ENCODE measurements around the gene AADACL2.
"Not testable (repeated sequence)": the region's sequence is repeated elsewhere in the genome, so short reads cannot be mapped to it uniquely, and the experiment has no call there.

Gene AADACL2, protein sequence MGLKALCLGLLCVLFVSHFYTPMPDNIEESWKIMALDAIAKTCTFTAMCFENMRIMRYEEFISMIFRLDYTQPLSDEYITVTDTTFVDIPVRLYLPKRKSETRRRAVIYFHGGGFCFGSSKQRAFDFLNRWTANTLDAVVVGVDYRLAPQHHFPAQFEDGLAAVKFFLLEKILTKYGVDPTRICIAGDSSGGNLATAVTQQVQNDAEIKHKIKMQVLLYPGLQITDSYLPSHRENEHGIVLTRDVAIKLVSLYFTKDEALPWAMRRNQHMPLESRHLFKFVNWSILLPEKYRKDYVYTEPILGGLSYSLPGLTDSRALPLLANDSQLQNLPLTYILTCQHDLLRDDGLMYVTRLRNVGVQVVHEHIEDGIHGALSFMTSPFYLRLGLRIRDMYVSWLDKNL

DNA sequence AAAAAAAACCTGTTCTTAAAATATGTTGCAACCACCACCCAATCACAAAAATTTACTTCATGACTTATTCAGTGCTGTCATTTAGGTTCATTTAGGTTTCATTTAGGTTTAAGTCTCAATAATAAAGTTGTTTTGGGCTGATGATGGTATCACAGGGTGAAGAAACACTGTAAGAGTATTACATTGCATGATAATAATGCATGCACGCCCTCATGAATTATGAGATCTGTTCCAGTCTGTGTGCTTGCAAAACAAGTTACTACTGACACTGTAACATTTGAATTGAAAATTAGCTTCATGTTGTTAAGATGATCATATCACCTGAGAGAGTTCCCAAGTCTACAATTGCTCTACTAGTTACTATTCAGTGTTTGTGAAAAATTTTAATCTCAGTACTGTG lies at the start of gene AADACL2:
Gene AADACL2, plus strand, starts transcription at position 315 of the 400 bp plus-strand sequence. CDS start 109 bp downstream, outside the sequence.
- no peak for DNase-seq (ENCODE audit: low spot score)

GRCh38 chr3:151684094-151684493 lies 49.6 kb upstream of the AADACL2 start:
- DNase-seq (ENCODE audit: low spot score), result no peak

DNA sequence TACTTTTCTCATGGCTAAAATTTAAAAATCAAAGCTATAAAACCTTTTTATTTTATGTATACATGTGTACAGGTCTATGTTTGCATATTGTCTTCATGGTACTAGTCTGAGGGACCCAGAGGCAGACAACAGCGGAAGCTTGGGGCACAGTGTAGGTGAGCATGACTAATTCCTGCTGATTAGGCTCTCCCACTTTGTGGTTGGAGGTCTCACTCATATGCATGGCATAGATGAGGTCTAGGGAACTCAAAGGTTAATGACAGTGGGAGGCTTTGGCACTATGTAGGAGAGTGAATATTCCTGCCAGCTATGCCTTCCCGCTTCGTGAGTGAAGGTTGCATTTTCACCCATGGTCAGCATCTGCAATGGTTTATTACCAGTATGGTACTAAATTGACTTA lies 47.5 kb upstream of the AADACL2 start:
- no peak for DNase-seq (ENCODE audit: low spot score)

DNA sequence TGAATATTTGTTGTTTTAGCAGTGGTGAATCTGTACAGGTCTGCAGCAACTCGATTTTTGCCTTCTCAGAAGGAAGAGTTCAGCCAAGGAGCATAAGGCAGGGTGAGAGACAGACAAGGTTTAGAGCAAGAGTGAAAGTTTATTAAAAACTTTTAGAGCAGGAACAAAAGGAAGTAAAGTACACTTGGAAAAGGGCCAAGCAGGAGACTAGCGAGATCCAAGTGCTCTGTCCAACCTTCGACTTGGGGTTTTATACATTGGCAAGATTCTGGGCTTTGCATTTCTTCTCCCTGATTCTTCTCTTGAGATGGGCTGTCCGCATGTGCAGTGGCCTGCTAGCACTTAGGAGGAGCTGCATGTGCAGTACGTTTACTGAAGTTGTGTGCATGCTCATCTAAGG lies 46.7 kb upstream of the AADACL2 start:
- DNase-seq (ENCODE audit: low spot score), result no peak

DNA sequence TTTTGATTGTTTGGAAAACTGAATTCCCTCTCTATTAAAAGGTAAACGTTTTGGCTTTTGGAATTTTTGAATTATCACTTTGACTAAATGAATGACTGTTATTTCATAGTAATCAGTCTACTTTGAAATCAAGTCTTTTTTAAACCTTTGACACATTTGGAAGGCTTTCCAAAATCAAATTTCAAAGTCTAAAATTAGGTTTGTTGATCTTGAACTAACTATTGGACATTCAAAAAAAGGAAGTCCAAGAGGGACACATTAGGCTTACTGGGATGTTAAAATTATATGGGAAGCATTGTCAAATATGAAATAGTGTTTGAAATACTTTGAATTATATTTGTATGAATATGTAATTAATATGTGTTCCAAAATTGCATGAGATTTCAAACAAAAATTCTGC lies 45.2 kb upstream of the AADACL2 start:
- DNase-seq (ENCODE audit: low spot score), result no peak

GRCh38 chr3:151690645-151691044 lies 43.1 kb upstream of the AADACL2 start:
- DNase-seq (ENCODE audit: low spot score), result no peak

DNA sequence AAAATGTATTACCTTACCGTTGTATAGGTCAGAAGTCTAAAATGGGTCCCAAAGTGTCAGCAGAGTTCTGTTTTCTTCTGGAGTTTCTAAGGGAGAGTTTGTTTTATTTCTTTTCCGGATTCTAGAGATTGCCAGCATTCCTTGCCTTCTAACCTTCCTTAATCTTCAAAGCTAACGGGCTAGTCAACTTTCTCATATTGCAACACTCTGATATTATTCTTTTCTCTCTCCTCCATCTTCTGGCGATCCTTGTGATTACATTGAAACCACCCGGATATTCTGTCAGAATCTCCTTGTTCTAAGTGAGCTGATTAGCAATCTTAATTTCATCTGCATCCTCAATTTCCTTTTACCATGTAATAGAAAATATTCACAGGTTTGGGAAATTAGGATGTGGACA lies 36.2 kb upstream of the AADACL2 start:
- no peak for DNase-seq (ENCODE audit: low spot score)

GRCh38 chr3:151707216-151707615 lies 26.5 kb upstream of the AADACL2 start:
- DNase-seq (ENCODE audit: low spot score), result no peak

GRCh38 chr3:151708868-151709267 lies 24.9 kb upstream of the AADACL2 start:
- no peak for DNase-seq (ENCODE audit: low spot score)

- no peak for DNase-seq (ENCODE audit: low spot score)
Measured at GRCh38 chr3:151709847-151710246, 23.9 kb upstream of the AADACL2 start.

DNA sequence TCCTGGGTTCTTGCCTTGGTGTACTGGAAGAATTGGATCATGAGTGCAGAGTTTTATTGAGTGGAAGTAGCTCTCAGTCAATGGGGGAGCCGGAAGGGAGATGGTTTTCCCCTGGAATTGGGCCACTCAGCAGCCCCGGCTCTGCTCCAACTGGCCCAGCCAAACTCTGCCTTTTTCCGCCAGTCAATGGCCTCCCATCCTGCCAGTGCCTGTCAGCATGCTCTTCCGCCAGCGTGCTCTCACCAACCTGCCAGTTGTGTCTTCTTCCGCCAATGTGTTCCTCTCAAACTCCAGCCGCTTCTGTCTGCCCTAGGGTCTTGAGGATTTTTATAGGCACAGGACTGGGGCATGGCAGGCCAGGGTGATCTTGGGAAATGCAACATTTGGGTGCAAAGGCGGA lies 12.4 kb upstream of the AADACL2 start:
- DNase-seq (ENCODE audit: low spot score), result no peak

DNA sequence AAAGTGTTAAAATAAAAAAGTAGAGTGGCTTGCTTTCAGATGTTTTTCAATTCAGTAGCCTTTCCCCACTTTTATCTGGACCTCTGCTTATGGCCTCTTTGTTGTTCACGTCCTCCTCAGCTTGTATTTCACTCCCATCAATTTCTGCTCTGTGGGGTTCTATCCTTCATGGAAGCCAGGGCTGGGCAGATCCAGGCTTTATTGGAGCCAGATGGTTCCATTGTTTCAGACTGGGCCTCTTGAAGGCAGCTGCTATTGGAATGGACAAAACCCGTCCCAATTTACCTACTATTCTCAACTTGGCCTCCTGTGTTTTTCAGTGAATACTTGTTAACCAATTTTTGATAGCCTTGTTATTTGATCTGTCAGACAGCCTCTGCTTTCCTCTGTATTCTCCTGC lies 10.9 kb upstream of the AADACL2 start:
- no peak for DNase-seq (ENCODE audit: low spot score)

DNA sequence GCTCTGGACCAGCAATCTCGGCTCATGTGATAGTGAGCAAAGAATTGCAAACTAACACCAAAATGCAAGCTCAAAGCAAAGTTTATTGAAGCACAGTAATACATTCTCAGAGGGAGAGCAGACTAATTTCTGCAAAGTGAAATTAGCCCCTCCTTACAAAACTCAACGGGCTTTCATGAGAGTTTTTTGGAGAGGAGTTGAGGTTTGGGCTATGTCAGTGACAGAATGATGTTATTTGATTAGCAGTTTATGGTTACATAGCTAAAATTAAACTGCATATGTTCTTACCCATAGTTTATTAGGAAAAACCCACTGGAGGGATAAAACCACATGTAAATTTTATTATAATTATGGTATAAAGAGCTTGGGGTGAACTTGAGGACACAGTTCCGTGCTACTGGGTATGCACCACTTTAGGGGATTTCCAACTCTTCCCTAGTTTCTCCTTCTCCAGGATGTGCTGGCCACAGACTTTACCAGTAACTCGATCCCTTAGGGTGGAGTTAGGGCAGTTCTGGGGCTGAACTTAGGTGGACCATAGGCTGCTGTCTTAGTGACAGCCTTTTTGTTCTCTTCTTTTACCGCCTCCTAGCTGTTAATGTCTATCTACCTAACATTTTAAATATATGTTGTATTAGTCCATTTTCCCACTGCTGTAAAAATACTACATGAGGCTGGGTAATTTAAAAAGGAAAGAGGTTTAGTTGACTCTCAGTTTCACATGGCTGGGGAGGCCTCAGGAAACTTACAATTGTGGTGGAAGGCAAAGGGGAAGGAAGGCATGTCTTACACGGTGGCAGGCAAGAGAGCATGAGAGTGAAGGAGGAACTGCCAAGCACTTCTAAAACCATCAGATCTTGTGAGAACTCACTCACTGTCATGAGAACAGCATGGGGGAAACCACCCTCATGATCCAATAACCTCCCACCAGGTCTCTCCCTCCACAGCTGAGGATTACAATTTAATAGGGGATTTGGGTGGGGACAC lies 8.9 kb upstream of the AADACL2 start:
- no peak for DNase-seq (ENCODE audit: low spot score)

DNA sequence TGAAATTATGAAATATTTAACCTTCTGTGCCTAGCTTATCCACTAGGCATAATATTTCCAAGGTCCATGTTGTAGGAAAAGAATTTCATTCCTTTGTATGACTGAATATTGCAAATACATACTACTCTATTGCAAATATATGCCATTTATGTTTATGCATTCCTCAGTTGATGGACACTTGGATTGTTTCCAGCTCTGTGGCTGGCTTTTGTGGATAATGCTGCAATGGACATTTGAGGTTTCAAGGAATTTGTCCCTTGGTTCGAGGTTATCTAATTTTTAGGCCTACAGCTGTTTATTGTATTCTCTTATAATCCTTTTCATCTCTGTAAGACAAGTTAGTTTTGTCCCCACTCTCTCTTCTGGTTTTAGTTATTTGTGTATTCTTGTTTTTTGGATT lies 7.7 kb upstream of the AADACL2 start:
- no peak for DNase-seq (ENCODE audit: low spot score)

GRCh38 chr3:151732861-151733260 lies 866 bp upstream of the AADACL2 start:
- DNase-seq (ENCODE audit: low spot score), result no peak

- no peak for DNase-seq (ENCODE audit: low spot score)
Measured at GRCh38 chr3:151740581-151740980, 6.9 kb downstream of the AADACL2 start.

DNA sequence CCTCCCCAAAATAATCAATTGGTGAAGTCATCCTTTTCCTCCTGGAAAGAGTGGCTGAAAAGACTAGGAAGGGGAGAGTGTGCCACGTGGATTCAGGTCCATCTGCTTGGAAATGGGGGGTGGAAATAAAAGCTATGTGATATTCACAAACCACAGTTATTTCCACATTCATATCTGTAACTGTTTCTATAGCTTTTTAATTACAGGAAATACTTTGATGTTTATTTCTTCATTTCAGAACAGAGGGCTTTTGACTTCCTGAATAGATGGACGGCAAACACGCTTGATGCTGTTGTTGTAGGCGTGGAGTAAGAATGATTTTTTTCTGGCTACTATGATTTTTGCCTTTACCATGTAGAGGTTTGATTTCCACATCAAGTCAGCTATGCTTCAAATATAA lies 10.1 kb downstream of the AADACL2 start:
- DNase-seq (ENCODE audit: low spot score), result no peak

GRCh38 chr3:151750181-151750580 lies 16.5 kb downstream of the AADACL2 start:
- no peak for DNase-seq (ENCODE audit: low spot score)

DNA sequence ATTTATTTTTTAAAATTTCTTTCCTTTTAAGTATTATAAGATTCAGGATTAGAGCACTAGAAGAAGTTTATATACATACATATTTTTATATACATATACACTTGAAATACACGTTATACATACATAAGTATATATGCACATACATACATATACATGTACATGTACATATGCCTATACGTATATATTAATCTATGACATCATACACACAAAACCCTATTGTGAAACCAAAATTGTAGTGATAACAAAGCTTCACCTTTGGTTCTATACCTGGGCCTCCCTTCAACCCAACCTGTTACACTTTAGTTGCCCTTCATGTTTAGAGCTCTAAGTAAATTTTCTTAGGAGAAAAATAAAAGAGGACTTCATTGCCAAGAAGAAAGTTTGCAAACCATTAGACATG lies 17.0 kb downstream of the AADACL2 start:
- DNase-seq (ENCODE audit: low spot score), result no peak

DNA sequence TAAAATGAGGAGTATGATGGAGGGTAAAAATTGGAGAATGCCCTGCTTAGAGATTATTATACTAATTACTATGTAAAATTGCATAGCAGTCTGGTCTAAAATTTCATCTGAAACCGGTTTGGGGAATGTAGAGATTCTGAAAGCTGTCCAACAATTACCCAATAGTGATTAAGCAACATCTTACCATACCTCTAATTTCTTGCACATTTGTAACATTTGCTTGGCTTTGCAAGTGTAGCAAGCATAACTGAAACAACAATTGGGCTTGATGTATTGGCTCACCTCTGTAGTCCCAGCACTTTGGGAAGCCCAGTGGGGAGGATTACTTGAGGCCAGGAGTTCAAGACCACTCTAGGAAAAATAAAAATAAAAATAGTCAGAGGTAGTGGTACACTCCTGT lies 17.4 kb downstream of the AADACL2 start:
- DNase-seq (ENCODE audit: low spot score), result no peak

DNA sequence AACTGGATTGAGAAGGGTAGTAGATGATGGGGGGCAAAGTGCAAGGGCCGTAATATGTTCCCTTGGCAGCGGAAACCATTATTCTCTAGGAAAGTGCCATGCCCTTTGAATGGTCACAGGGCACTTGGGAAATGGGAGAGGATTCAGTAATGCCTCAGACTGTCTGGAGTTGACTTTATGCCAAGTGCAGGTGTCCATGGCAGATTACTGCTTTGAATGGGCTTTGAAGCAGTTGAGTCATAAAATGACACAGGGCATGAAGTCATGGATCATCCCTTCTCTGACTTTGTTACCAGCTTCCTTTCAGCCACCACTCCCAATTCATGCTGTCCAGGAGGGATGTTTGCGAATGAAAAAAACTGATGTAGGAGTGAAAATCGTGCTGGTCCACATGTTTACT lies 20.1 kb downstream of the AADACL2 start:
- DNase-seq (ENCODE audit: low spot score), result no peak

- DNase-seq (ENCODE audit: low spot score), result no peak
Measured at GRCh38 chr3:151761581-151761980, 27.9 kb downstream of the AADACL2 start.

DNA sequence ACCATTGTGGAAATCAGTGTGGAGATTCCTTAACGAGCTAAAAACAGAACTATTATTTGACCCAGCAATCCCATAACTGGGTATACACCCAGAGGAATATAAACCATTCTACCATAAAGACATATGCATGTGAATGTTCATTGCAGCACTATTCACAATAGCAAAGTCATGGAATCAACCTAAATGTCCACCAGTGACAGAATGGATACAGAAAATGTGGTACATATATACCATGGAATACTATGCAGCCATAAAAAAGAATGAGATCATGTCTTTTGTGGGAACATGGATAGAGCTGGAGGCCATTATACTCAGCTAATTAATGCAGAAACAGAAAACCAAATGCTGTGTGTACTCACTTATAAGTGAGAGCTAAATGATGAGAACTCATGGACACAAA lies 31.0 kb downstream of the AADACL2 start:
- not testable (repeated sequence) for DNase-seq (ENCODE audit: low spot score)
